ENCODE results near the gene PRPF40A. TPM values are rescaled to one million over a fixed set of nuclear protein-coding genes. Genes with fewer than 3 reads are reported as not detected.

PRPF40A gene
- total RNA-seq, 1 donor from 2014 or later, result 73.6 TPM

GRCh38 chr2:152716805-152717227, 445 bp downstream of the PRPF40A start:
- no peak for ATAC-seq

GRCh38 chr2:152715854-152716428, 1.3 kb downstream of the PRPF40A start:
- no peak for ATAC-seq

GRCh38 chr2:152715112-152715511, 2.1 kb downstream of the PRPF40A start:
- no peak for ATAC-seq

- no peak for ATAC-seq
Measured at GRCh38 chr2:152710713-152711112, 6.5 kb downstream of the PRPF40A start.

- no peak for ATAC-seq
Measured at GRCh38 chr2:152708742-152709141, 8.5 kb downstream of the PRPF40A start.

- no peak for ATAC-seq
Measured at GRCh38 chr2:152706477-152707021, 10.7 kb downstream of the PRPF40A start.

GRCh38 chr2:152701198-152701597, 16.1 kb downstream of the PRPF40A start:
- peak; percentile 71 for ATAC-seq

- no peak for ATAC-seq
Measured at GRCh38 chr2:152696476-152696875, 20.8 kb downstream of the PRPF40A start.

GRCh38 chr2:152695763-152696162, 21.5 kb downstream of the PRPF40A start:
- no peak for ATAC-seq

GRCh38 chr2:152694161-152694661, 23.1 kb downstream of the PRPF40A start:
- ATAC-seq, result peak; percentile 51

GRCh38 chr2:152693033-152693432, 24.2 kb downstream of the PRPF40A start:
- no peak for ATAC-seq

GRCh38 chr2:152686321-152686720, 30.9 kb downstream of the PRPF40A start:
- ATAC-seq, result no peak

- no peak for ATAC-seq
Measured at GRCh38 chr2:152683400-152683799, 33.9 kb downstream of the PRPF40A start.

GRCh38 chr2:152682663-152683062, 34.6 kb downstream of the PRPF40A start:
- ATAC-seq, result no peak

GRCh38 chr2:152678808-152679207, 38.5 kb downstream of the PRPF40A start:
- ATAC-seq, result no peak

- ATAC-seq, result no peak
Measured at GRCh38 chr2:152676461-152676860, 40.8 kb downstream of the PRPF40A start.

- no peak for ATAC-seq
Measured at GRCh38 chr2:152674334-152674733, 42.9 kb downstream of the PRPF40A start.

- ATAC-seq, result no peak
Measured at GRCh38 chr2:152664725-152665124, 52.5 kb downstream of the PRPF40A start.

GRCh38 chr2:152661076-152661475, 56.2 kb downstream of the PRPF40A start:
- ATAC-seq, result no peak

- no peak for ATAC-seq
Measured at GRCh38 chr2:152658221-152658620, 59.0 kb downstream of the PRPF40A start.

GRCh38 chr2:152657043-152657442, 60.2 kb downstream of the PRPF40A start:
- ATAC-seq, result no peak

- ATAC-seq, result no peak
Measured at GRCh38 chr2:152655880-152656279, 61.4 kb downstream of the PRPF40A start.

- ATAC-seq, result no peak
Measured at GRCh38 chr2:152651834-152652233, 65.4 kb downstream of the PRPF40A start.

GRCh38 chr2:152650768-152651371, 66.4 kb downstream of the PRPF40A start:
- ATAC-seq, result no peak
